Mammary epithelial cell (primary cell): ENCODE results near the gene ATP2C2.

ENCODE experiments used
- CTCF ChIP-seq, 2 donors: IDR thresholded peaks in 1 of 2; conservative IDR thresholded peaks in 1 of 2; 2 replicates each; pipeline ENCODE4 v1.5.1; 2011 to 2012; ENCODE audit warnings: inconsistent platforms in 2 of 2, low read length in 2 of 2, mild to moderate bottlenecking in 2 of 2, control low read depth in 1 of 2, low read depth in 1 of 2; ENCODE audit not compliant: insufficient read depth in 1 of 2; ENCODE audit errors: extremely low read depth in 1 of 2
- EZH2 ChIP-seq: IDR thresholded peaks from 2 replicates; pipeline ENCODE4 v1.6.1; 2012; ENCODE audit warnings: low read length, inconsistent platforms, borderline replicate concordance

GRCh38 chr16:84321932-84322331 is 46.4 kb upstream of the ATP2C2 start:
- no peak for TF ChIP-seq CTCF (conservative IDR thresholded peaks at IDR 0.05 in 1 of 2, IDR thresholded peaks at IDR 0.05 in 1 of 2; ENCODE audit: extremely low read depth in 1 of 2, insufficient read depth in 1 of 2, low read depth in 1 of 2, low read length in 2 of 2)
- no peak for TF ChIP-seq EZH2
